ENCODE results near the gene SGK1.

The SGK1 gene

GRCh38 chr6:134138226-134138975, 179.5 kb downstream of the SGK1 start:
- POLR2A ChIA-PET: no interaction called here
- Histone ChIP-seq H3K27ac (ENCODE audit: insufficient read depth in 1 of 2, low read depth in 1 of 2, low read length in 2 of 2, poor library complexity in 1 of 2, severe bottlenecking in 2 of 2) (no peak overlapping the region), H3K27me3 (replicated peaks in 2 of 5; ENCODE audit: control insufficient read depth in 4 of 5, insufficient read depth in 5 of 5, low read length in 4 of 5) (no peaks in the 10 kb centered on the region), H3K9me3 (ENCODE audit: control extremely low read depth in 1 of 5, control insufficient read depth in 4 of 5, insufficient read depth in 2 of 5, low read depth in 1 of 5, low read length in 4 of 5) (no peaks in the 10 kb centered on the region), H3K36me3 (ENCODE audit: control insufficient read depth in 4 of 4, insufficient read depth in 4 of 4, low read length in 3 of 4) (no peaks in the 10 kb centered on the region), H3K4me3 (ENCODE audit: control insufficient read depth in 1 of 7, extremely low read depth in 1 of 7, insufficient read depth in 4 of 7, low read depth in 2 of 7, low read length in 6 of 7) (no peak overlapping the region), H3K4me1 (ENCODE audit: control extremely low read depth in 1 of 4, control insufficient read depth in 4 of 4, insufficient read depth in 4 of 4, low read length in 3 of 4) (no peaks in the 10 kb centered on the region)
- DNase-seq: no peak
- 100% methylated on average over 2 of the region's 3 CpGs for WGBS (ENCODE audit: insufficient coverage)
- CTCF ChIA-PET: interaction anchor here (0.9 to 1.4 kb wide), 3 partner anchors 11 to 215 kb away, joined by 3 to 4 read pairs (median 4); no protein-coding TSS in a partner anchor

- Histone ChIP-seq H3K4me3 (ENCODE audit: control insufficient read depth in 1 of 7, extremely low read depth in 1 of 7, insufficient read depth in 4 of 7, low read depth in 2 of 7, low read length in 6 of 7) (no peak overlapping the region), H3K27me3 (replicated peaks in 2 of 5; ENCODE audit: control insufficient read depth in 4 of 5, insufficient read depth in 5 of 5, low read length in 4 of 5) (no peaks in the 10 kb centered on the region), H3K9me3 (ENCODE audit: control extremely low read depth in 1 of 5, control insufficient read depth in 4 of 5, insufficient read depth in 2 of 5, low read depth in 1 of 5, low read length in 4 of 5) (peaks cover 0 to 2% (median 0%) of the 10 kb centered on the region in 5 experiments), H3K36me3 (ENCODE audit: control insufficient read depth in 4 of 4, insufficient read depth in 4 of 4, low read length in 3 of 4) (no peaks in the 10 kb centered on the region), H3K4me1 (ENCODE audit: control extremely low read depth in 1 of 4, control insufficient read depth in 4 of 4, insufficient read depth in 4 of 4, low read length in 3 of 4) (no peaks in the 10 kb centered on the region), H3K27ac (ENCODE audit: insufficient read depth in 1 of 2, low read depth in 1 of 2, low read length in 2 of 2, poor library complexity in 1 of 2, severe bottlenecking in 2 of 2) (no peak overlapping the region)
- WGBS (ENCODE audit: insufficient coverage): 98% methylated on average over 4 of the region's 4 CpGs
- POLR2A ChIA-PET: no interaction called here
- DNase-seq: no peak
- CTCF ChIA-PET: interaction anchor here (2.7 kb wide), 1 partner anchor 11 kb away, joined by 9 read pairs; no protein-coding TSS in a partner anchor
Measured at GRCh38 chr6:134134654-134135053, 183.3 kb downstream of the SGK1 start.

- Histone ChIP-seq H3K4me3 (ENCODE audit: control insufficient read depth in 1 of 7, extremely low read depth in 1 of 7, insufficient read depth in 4 of 7, low read depth in 2 of 7, low read length in 6 of 7) (no peak overlapping the region), H3K36me3 (ENCODE audit: control insufficient read depth in 4 of 4, insufficient read depth in 4 of 4, low read length in 3 of 4) (no peaks in the 10 kb centered on the region), H3K27ac (ENCODE audit: insufficient read depth in 1 of 2, low read depth in 1 of 2, low read length in 2 of 2, poor library complexity in 1 of 2, severe bottlenecking in 2 of 2) (no peak overlapping the region), H3K27me3 (replicated peaks in 2 of 5; ENCODE audit: control insufficient read depth in 4 of 5, insufficient read depth in 5 of 5, low read length in 4 of 5) (no peaks in the 10 kb centered on the region), H3K9me3 (ENCODE audit: control extremely low read depth in 1 of 5, control insufficient read depth in 4 of 5, insufficient read depth in 2 of 5, low read depth in 1 of 5, low read length in 4 of 5) (peaks cover 0 to 2% (median 0%) of the 10 kb centered on the region in 5 experiments), H3K4me1 (ENCODE audit: control extremely low read depth in 1 of 4, control insufficient read depth in 4 of 4, insufficient read depth in 4 of 4, low read length in 3 of 4) (no peaks in the 10 kb centered on the region)
- 100% methylated on average over 1 of the region's 3 CpGs for WGBS (ENCODE audit: insufficient coverage)
- ChIA-PET CTCF (interaction anchor here (0.8 to 2.7 kb wide), 3 partner anchors 9 to 808 kb away, joined by 3 to 9 read pairs (median 4); no protein-coding TSS in a partner anchor), POLR2A (no interaction called here)
- no peak for DNase-seq
Measured at GRCh38 chr6:134132494-134133141, 185.3 kb downstream of the SGK1 start.

- DNase-seq: no peak
- no peak overlapping the region for H3K4me3 ChIP-seq (ENCODE audit: control insufficient read depth in 1 of 7, extremely low read depth in 1 of 7, insufficient read depth in 4 of 7, low read depth in 2 of 7, low read length in 6 of 7)
- CTCF ChIA-PET: interaction anchor here (1.0 to 2.7 kb wide), 2 partner anchors 8 to 26 kb away, joined by 3 to 9 read pairs; no protein-coding TSS in a partner anchor
- peaks cover 0 to 2% (median 0%) of the 10 kb centered on the region in 5 experiments for H3K9me3 ChIP-seq (ENCODE audit: control extremely low read depth in 1 of 5, control insufficient read depth in 4 of 5, insufficient read depth in 2 of 5, low read depth in 1 of 5, low read length in 4 of 5)
- H3K4me1 ChIP-seq (ENCODE audit: control extremely low read depth in 1 of 4, control insufficient read depth in 4 of 4, insufficient read depth in 4 of 4, low read length in 3 of 4): no peaks in the 10 kb centered on the region
- H3K27ac ChIP-seq (ENCODE audit: insufficient read depth in 1 of 2, low read depth in 1 of 2, low read length in 2 of 2, poor library complexity in 1 of 2, severe bottlenecking in 2 of 2): no peak overlapping the region
- no peaks in the 10 kb centered on the region for H3K36me3 ChIP-seq (ENCODE audit: control insufficient read depth in 4 of 4, insufficient read depth in 4 of 4, low read length in 3 of 4)
- POLR2A ChIA-PET: no interaction called here
- WGBS (ENCODE audit: insufficient coverage): 100% methylated on average over 1 of the region's 4 CpGs
- H3K27me3 ChIP-seq (replicated peaks in 2 of 5; ENCODE audit: control insufficient read depth in 4 of 5, insufficient read depth in 5 of 5, low read length in 4 of 5): no peaks in the 10 kb centered on the region
Measured at GRCh38 chr6:134131530-134132139, 186.3 kb downstream of the SGK1 start.

- no peaks in the 10 kb centered on the region for H3K4me1 ChIP-seq (ENCODE audit: control extremely low read depth in 1 of 4, control insufficient read depth in 4 of 4, insufficient read depth in 4 of 4, low read length in 3 of 4)
- H3K27me3 ChIP-seq (replicated peaks in 2 of 5; ENCODE audit: control insufficient read depth in 4 of 5, insufficient read depth in 5 of 5, low read length in 4 of 5): no peaks in the 10 kb centered on the region
- no CpG with 5 or more reads among the region's 1 CpG for WGBS (ENCODE audit: insufficient coverage)
- H3K9me3 ChIP-seq (ENCODE audit: control extremely low read depth in 1 of 5, control insufficient read depth in 4 of 5, insufficient read depth in 2 of 5, low read depth in 1 of 5, low read length in 4 of 5): peaks cover 0 to 2% (median 0%) of the 10 kb centered on the region in 5 experiments
- ChIA-PET POLR2A (no interaction called here), CTCF (interaction anchor here (0.6 to 1.2 kb wide), 3 partner anchors 13 to 496 kb away, joined by 3 to 4 read pairs (median 3); no protein-coding TSS in a partner anchor)
- H3K36me3 ChIP-seq (ENCODE audit: control insufficient read depth in 4 of 4, insufficient read depth in 4 of 4, low read length in 3 of 4): no peaks in the 10 kb centered on the region
- no peak overlapping the region for H3K4me3 ChIP-seq (ENCODE audit: control insufficient read depth in 1 of 7, extremely low read depth in 1 of 7, insufficient read depth in 4 of 7, low read depth in 2 of 7, low read length in 6 of 7)
- no peak overlapping the region for H3K27ac ChIP-seq (ENCODE audit: insufficient read depth in 1 of 2, low read depth in 1 of 2, low read length in 2 of 2, poor library complexity in 1 of 2, severe bottlenecking in 2 of 2)
- DNase-seq: no peak
Measured at GRCh38 chr6:134128146-134128545, 189.8 kb downstream of the SGK1 start.

- POLR2A ChIA-PET: interaction anchor here (0.8 kb wide), 1 partner anchor 66 kb away, joined by 5 read pairs; no protein-coding TSS in a partner anchor
- H3K36me3 ChIP-seq (ENCODE audit: control insufficient read depth in 4 of 4, insufficient read depth in 4 of 4, low read length in 3 of 4): no peaks in the 10 kb centered on the region
- WGBS (ENCODE audit: insufficient coverage): 35% methylated on average over 3 of the region's 5 CpGs
- CTCF ChIA-PET: interaction anchor here (0.9 to 2.5 kb wide), 17 partner anchors 9 to 817 kb away, joined by 3 to 11 read pairs (median 5); no protein-coding TSS in a partner anchor
- DNase-seq: peak; percentile 74 to 82 (median 80)
- H3K27me3 ChIP-seq (replicated peaks in 2 of 5; ENCODE audit: control insufficient read depth in 4 of 5, insufficient read depth in 5 of 5, low read length in 4 of 5): no peaks in the 10 kb centered on the region
- no peaks in the 10 kb centered on the region for H3K4me1 ChIP-seq (ENCODE audit: control extremely low read depth in 1 of 4, control insufficient read depth in 4 of 4, insufficient read depth in 4 of 4, low read length in 3 of 4)
- H3K27ac ChIP-seq (ENCODE audit: insufficient read depth in 1 of 2, low read depth in 1 of 2, low read length in 2 of 2, poor library complexity in 1 of 2, severe bottlenecking in 2 of 2): no peak overlapping the region
- H3K9me3 ChIP-seq (ENCODE audit: control extremely low read depth in 1 of 5, control insufficient read depth in 4 of 5, insufficient read depth in 2 of 5, low read depth in 1 of 5, low read length in 4 of 5): peaks cover 0 to 2% (median 0%) of the 10 kb centered on the region in 5 experiments
- H3K4me3 ChIP-seq (ENCODE audit: control insufficient read depth in 1 of 7, extremely low read depth in 1 of 7, insufficient read depth in 4 of 7, low read depth in 2 of 7, low read length in 6 of 7): no peak overlapping the region
Measured at GRCh38 chr6:134123666-134124208, 194.2 kb downstream of the SGK1 start.

Data from common myeloid progenitor, CD34-positive (primary cell).